Measurements from ENCODE around the gene SPZ1.
"Not testable (repeated sequence)": the region's sequence is repeated elsewhere in the genome, so short reads cannot be mapped to it uniquely, and the experiment has no call there.

Gene SPZ1

GRCh38 chr5:80337379-80337778, 17.6 kb downstream of the SPZ1 start:
- no peak for DNase-seq (ENCODE audit: low read depth, low spot score)

- no peak for DNase-seq (ENCODE audit: low read depth, low spot score)
Measured at GRCh38 chr5:80339116-80339515, 19.3 kb downstream of the SPZ1 start.

- DNase-seq (ENCODE audit: low read depth, low spot score): no peak
Measured at GRCh38 chr5:80341016-80341775, 21.4 kb downstream of the SPZ1 start.

GRCh38 chr5:80343067-80343466, 23.3 kb downstream of the SPZ1 start:
- no peak for DNase-seq (ENCODE audit: low read depth, low spot score)

GRCh38 chr5:80346055-80346454, 26.3 kb downstream of the SPZ1 start:
- no peak for DNase-seq (ENCODE audit: low read depth, low spot score)

- DNase-seq (ENCODE audit: low read depth, low spot score): no peak
Measured at GRCh38 chr5:80348171-80348570, 28.4 kb downstream of the SPZ1 start.

- not testable (repeated sequence) for DNase-seq (ENCODE audit: low read depth, low spot score)
Measured at GRCh38 chr5:80351019-80351418, 31.2 kb downstream of the SPZ1 start.

GRCh38 chr5:80355686-80356085, 35.9 kb downstream of the SPZ1 start:
- no peak for DNase-seq (ENCODE audit: low read depth, low spot score)

- DNase-seq (ENCODE audit: low read depth, low spot score): no peak
Measured at GRCh38 chr5:80357671-80358070, 37.9 kb downstream of the SPZ1 start.

GRCh38 chr5:80360914-80361444, 41.2 kb downstream of the SPZ1 start:
- DNase-seq (ENCODE audit: low read depth, low spot score): no peak

GRCh38 chr5:80364892-80365291, 45.1 kb downstream of the SPZ1 start:
- no peak for DNase-seq (ENCODE audit: low read depth, low spot score)

- DNase-seq (ENCODE audit: low read depth, low spot score): no peak
Measured at GRCh38 chr5:80368661-80369480, 49.1 kb downstream of the SPZ1 start.

GRCh38 chr5:80369521-80369920, 49.7 kb downstream of the SPZ1 start:
- DNase-seq (ENCODE audit: low read depth, low spot score): no peak

- no peak for DNase-seq (ENCODE audit: low read depth, low spot score)
Measured at GRCh38 chr5:80370390-80370789, 50.6 kb downstream of the SPZ1 start.
